Astrocyte of the cerebellum (primary cell): Measurements from ENCODE around the gene CUL2.
"Not testable (repeated sequence)": the region's sequence is repeated elsewhere in the genome, so short reads cannot be mapped to it uniquely, and the experiment has no call there.

Experiments
- DNase-seq: peaks from one replicate; pipeline ENCODE4 v3.0.0-alpha.2; 2011; ENCODE audit warnings: low read depth
- H3K4me3 ChIP-seq: 2 replicates; pipeline ENCODE4 v1.5.1; 2011; ENCODE audit warnings: mild to moderate bottlenecking, low read depth, low read length, moderate library complexity
- in situ Hi-C: cut with HindIII; loops from 2 replicates; pipeline ENCODE4 v1.10.0; 2017; ENCODE audit warnings: low sequenced_read_pairs
- TF ChIP-seq, protein P1 (sequence below): IDR thresholded peaks from 2 replicates; pipeline ENCODE4 v1.5.1; 2012; ENCODE audit warnings: low read length, low read depth, moderate library complexity, mild to moderate bottlenecking; ENCODE audit errors: missing control alignments

CUL2 gene

DNA sequence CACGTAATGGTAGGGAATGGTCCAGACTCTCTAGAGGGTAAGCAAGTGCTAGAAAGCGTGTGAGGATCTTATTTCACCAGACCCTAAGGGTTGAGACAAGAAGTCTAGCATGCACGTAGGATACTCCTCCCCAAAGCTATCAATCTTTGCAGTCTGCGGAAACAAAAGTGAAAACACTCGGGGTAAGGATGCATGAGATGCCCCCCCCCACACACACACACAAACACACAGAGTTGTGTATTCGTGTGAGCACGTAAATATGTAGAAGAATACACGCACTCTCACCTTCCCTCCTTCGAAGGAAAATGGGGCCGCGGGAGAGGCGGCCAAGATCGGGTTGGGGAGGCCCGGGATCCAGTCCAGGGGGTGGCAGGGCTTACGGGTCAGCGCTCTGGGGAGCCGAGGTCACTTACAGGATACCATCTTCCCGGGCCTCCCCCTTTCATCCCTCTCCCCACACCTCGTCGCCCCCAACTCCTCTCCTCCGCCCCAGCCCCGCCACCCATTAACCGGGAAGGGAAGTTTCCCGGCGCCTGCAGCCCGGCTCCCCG, 455 bp downstream of the CUL2 start:
- peak overlapping the region; percentile 91 for H3K4me3 ChIP-seq
- no peak for DNase-seq
- TF ChIP-seq, protein P1, sequence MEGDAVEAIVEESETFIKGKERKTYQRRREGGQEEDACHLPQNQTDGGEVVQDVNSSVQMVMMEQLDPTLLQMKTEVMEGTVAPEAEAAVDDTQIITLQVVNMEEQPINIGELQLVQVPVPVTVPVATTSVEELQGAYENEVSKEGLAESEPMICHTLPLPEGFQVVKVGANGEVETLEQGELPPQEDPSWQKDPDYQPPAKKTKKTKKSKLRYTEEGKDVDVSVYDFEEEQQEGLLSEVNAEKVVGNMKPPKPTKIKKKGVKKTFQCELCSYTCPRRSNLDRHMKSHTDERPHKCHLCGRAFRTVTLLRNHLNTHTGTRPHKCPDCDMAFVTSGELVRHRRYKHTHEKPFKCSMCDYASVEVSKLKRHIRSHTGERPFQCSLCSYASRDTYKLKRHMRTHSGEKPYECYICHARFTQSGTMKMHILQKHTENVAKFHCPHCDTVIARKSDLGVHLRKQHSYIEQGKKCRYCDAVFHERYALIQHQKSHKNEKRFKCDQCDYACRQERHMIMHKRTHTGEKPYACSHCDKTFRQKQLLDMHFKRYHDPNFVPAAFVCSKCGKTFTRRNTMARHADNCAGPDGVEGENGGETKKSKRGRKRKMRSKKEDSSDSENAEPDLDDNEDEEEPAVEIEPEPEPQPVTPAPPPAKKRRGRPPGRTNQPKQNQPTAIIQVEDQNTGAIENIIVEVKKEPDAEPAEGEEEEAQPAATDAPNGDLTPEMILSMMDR: no peak
- in situ Hi-C loops: no loop called here

DNA sequence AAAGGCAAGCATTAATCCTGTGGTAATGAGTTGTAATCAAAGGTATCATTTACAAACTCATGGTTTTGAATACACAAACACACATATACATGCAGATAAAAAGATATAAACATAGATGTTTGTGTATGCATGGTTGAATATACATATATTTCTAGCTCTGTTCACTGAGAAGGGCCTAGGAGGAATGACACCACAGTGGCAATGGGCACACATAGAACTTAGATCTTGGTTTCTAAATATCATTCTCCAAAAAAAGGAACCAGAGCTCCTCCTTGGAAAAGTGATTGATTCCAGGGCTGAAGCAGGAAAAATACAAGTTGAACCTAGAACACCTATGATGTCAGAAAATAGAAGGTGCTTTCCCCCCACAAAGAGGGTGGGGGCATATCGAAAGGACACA, 6.9 kb downstream of the CUL2 start:
- in situ Hi-C loops: no loop called here
- TF ChIP-seq, protein P1: no peak
- DNase-seq: no peak
- H3K4me3 ChIP-seq: no peak overlapping the region

DNA sequence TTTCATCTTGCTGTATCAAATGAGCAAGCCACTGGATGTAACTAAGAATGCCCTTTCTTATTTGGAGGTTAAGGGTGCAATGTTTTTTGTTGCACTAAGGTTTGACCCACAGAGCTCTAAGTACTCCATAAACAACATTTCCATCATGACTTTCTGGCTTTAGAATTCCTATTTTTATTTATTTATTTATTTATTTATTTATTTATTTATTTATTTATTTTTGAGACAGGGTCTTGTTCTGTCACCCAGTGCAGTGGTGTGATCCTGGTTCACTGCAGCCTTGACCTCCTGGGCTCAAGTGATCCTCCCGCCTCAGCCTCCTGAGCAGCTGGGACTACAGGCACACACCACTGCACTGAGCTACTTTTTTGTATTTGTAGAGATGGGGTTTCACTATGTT, 9.9 kb downstream of the CUL2 start:
- in situ Hi-C loops, H3K4me3 ChIP-seq, DNase-seq: not testable (repeated sequence)

DNA sequence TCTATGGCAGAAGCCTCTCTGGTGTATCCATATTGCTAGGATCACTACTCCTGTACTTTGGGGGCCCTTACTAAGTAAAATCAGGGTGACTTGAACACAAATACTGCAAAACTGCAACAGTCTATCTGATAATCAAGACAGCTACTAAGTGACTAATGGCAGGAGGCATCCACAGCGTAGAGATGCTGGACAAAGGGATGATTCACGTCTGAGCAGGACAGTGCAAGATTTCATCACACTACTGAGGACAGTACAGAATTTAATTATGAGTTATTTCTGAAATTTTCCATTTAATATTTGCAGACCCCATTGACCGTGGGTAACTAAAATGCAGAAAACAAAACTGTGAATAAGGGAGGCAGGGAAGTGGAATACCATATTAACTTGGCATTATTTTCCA, 10.4 kb downstream of the CUL2 start:
- in situ Hi-C loops: no loop called here
- TF ChIP-seq, protein P1: no peak
- DNase-seq: no peak
- no peak overlapping the region for H3K4me3 ChIP-seq

DNA sequence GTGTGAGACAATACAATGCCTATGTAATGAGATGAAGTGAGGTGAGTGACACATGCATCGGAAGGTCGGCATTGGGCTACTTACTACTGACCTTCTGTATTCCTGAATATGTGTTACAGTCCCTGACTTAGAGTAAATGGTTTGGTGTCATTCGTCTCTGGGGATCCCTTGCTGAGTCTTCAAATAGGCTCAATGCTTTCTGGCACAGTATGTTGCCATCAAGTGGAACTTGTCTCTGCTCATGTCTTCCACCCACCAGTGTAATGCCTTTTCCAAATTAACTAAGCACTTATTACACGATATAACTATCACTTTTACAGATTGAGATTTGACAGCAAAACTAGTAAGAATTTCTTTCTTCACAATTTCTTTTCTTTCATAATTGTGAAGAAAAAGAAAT, 10.9 kb downstream of the CUL2 start:
- in situ Hi-C loops: no loop called here
- TF ChIP-seq, protein P1: no peak
- no peak overlapping the region for H3K4me3 ChIP-seq
- no peak for DNase-seq

DNA sequence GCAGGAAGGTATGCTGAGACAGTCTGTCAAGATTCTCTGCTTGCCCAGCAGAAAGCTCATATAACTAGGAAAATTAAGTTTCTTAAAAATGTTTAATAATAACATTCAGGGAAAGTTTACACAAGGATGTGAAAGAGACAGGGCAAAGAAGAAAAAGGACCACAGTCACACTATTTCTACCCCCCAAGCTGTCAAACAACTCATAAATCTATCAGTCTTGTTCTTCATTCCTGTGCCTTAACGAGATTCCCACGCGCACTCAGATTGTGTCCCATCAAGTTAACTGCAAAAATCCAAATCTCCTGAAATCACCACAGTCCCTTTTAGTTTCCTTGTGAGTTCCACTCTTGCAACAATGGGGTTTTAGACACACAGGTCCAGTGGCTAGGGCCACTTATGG, 14.9 kb downstream of the CUL2 start:
- H3K4me3 ChIP-seq: no peak overlapping the region
- no peak for DNase-seq
- in situ Hi-C loops: no loop called here
- TF ChIP-seq, protein P1: no peak

DNA sequence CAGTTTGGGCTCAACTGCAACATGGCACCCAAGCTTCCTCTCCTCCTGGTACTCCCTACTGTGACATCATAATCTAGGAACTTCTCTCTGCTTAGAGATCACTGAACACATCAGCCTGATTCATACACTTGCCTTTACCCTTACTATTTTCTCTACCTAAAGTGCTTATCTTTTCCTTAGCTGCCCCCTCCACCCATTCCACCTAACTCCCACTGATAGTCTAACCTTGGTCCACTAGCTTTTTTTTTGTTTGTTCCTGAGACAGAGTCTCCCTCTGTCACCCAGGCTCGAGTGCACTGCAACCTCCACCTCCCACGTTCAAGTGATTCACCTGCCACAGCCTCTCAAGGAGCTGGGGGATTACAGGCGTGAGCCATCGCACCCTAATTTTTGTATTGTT, 15.9 kb downstream of the CUL2 start:
- TF ChIP-seq, protein P1: no peak
- DNase-seq: no peak
- no peak overlapping the region for H3K4me3 ChIP-seq
- in situ Hi-C loops: no loop called here
